ENCODE measurements around the gene GLB1L3.

Gene GLB1L3

DNA sequence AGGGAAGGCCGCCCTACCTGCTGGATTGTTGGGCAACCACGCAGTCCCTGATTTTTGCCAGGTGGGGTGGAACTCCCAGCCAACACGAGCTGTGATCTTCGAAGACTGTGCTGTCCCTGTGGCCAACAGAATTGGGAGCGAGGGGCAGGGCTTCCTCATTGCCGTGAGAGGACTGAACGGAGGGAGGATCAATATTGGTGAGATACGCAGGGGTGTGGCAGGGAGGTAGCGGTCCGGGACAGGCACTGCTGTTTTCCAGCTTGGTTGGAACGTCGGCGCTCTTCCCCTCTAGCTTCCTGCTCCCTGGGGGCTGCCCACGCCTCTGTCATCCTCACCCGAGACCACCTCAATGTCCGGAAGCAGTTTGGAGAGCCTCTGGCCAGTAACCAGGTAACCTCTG, 15.2 kb upstream of the GLB1L3 start:
- Histone ChIP-seq H3K27ac (ENCODE audit: extremely low read depth, low read depth, low read length) (no peak overlapping the region), H3K4me1 (ENCODE audit: control insufficient read depth, insufficient read depth, low read length) (no peaks in the 10 kb centered on the region), H3K36me3 (ENCODE audit: control insufficient read depth in 2 of 2, insufficient read depth in 1 of 2, low read length in 2 of 2) (peaks cover 0 to 73% of the 10 kb centered on the region in 2 experiments; a peak in 2 of 3 replicates), H3K9me3 (ENCODE audit: control insufficient read depth, insufficient read depth, low read depth, low read length) (no peaks in the 10 kb centered on the region), H3K4me3 (ENCODE audit: low read depth, low read length) (no peak overlapping the region)
- ChIA-PET POLR2A (interaction anchor here (1.7 kb wide), 1 partner anchor 12 kb away, joined by 4 read pairs; no protein-coding TSS in a partner anchor), CTCF (interaction anchor here (0.6 to 2.2 kb wide), 5 partner anchors 13 to 217 kb away, joined by 3 to 35 read pairs (median 3); partner anchors contain the start of gene GLB1L3)
- TF ChIP-seq ZNF610 (tag by site-specific recombination; IDR thresholded peaks at IDR 0.05; ENCODE audit: borderline replicate concordance) (no peak), ZNF529 (tag by site-specific recombination; IDR thresholded peaks at IDR 0.05; ENCODE audit: insufficient replicate concordance) (no peak), ZNF23 (tag by site-specific recombination; IDR thresholded peaks at IDR 0.05; ENCODE audit: borderline replicate concordance) (no peak), ZNF10 (tag by site-specific recombination; IDR thresholded peaks at IDR 0.05) (no peak)

DNA sequence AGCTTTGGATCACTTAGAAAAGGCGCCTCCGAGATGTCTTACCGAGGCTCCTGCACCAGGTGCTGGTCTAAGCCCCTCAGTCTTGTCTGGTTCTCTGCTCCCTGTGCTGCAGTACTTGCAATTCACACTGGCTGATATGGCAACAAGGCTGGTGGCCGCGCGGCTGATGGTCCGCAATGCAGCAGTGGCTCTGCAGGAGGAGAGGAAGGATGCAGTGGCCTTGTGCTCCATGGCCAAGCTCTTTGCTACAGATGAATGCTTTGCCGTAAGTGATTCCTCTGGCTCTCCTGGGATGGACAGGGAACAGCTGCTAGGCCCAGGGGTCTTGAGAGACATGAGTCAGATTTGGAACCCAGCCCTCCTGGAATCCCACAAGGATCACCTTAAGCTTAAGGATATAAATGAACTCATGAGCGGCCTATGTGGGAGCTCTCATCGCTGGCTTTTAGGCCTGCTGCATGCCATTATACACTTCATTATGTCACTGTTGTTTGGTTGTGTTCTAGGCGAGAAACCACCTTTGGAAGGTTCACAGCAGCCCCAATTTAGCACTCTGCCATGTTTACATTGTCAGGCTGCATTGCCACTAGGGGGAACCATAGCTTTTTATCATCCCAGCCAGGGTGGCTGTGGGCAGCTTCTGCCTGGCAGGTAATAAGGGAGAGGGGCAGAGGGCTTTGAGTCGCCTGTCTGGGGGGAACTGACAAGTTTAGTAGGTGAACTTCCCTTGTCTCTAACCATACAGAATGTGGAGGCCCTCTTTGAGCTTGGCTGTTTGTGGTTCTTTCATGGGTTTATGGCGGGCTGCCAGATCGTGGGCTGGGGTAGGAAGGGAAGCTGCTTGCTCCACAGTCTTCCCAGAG, 14.3 kb upstream of the GLB1L3 start:
- no peak for TF ChIP-seq ZNF747 (tag by site-specific recombination; IDR thresholded peaks at IDR 0.05)
- no peak for TF ChIP-seq ZNF184 (tag by site-specific recombination; IDR thresholded peaks at IDR 0.05)
- no peak for TF ChIP-seq SP7 (tag by site-specific recombination; IDR thresholded peaks at IDR 0.05)
- no peak for TF ChIP-seq IKZF3 (tag by site-specific recombination; IDR thresholded peaks at IDR 0.05)
- TF ChIP-seq ZNF548 (tag by site-specific recombination; IDR thresholded peaks at IDR 0.05) = no peak
- no peak for TF ChIP-seq ZBTB17 (tag by site-specific recombination; IDR thresholded peaks at IDR 0.05)
- TF ChIP-seq, protein P1, sequence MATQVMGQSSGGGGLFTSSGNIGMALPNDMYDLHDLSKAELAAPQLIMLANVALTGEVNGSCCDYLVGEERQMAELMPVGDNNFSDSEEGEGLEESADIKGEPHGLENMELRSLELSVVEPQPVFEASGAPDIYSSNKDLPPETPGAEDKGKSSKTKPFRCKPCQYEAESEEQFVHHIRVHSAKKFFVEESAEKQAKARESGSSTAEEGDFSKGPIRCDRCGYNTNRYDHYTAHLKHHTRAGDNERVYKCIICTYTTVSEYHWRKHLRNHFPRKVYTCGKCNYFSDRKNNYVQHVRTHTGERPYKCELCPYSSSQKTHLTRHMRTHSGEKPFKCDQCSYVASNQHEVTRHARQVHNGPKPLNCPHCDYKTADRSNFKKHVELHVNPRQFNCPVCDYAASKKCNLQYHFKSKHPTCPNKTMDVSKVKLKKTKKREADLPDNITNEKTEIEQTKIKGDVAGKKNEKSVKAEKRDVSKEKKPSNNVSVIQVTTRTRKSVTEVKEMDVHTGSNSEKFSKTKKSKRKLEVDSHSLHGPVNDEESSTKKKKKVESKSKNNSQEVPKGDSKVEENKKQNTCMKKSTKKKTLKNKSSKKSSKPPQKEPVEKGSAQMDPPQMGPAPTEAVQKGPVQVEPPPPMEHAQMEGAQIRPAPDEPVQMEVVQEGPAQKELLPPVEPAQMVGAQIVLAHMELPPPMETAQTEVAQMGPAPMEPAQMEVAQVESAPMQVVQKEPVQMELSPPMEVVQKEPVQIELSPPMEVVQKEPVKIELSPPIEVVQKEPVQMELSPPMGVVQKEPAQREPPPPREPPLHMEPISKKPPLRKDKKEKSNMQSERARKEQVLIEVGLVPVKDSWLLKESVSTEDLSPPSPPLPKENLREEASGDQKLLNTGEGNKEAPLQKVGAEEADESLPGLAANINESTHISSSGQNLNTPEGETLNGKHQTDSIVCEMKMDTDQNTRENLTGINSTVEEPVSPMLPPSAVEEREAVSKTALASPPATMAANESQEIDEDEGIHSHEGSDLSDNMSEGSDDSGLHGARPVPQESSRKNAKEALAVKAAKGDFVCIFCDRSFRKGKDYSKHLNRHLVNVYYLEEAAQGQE (tag by site-specific recombination; IDR thresholded peaks at IDR 0.05) = no peak
- no peak for TF ChIP-seq ZNF266 (tag by site-specific recombination; IDR thresholded peaks at IDR 0.05; ENCODE audit: low read depth)
- TF ChIP-seq ZNF354C (tag by site-specific recombination; IDR thresholded peaks at IDR 0.05; ENCODE audit: borderline replicate concordance, low read depth) = no peak
- TF ChIP-seq ZNF544 (tag by site-specific recombination; IDR thresholded peaks at IDR 0.05) = no peak
- no peak for TF ChIP-seq ZNF473 (tag by site-specific recombination; IDR thresholded peaks at IDR 0.05)
- no peak for TF ChIP-seq ZNF112 (tag by site-specific recombination; IDR thresholded peaks at IDR 0.05)
- TF ChIP-seq, protein P2, sequence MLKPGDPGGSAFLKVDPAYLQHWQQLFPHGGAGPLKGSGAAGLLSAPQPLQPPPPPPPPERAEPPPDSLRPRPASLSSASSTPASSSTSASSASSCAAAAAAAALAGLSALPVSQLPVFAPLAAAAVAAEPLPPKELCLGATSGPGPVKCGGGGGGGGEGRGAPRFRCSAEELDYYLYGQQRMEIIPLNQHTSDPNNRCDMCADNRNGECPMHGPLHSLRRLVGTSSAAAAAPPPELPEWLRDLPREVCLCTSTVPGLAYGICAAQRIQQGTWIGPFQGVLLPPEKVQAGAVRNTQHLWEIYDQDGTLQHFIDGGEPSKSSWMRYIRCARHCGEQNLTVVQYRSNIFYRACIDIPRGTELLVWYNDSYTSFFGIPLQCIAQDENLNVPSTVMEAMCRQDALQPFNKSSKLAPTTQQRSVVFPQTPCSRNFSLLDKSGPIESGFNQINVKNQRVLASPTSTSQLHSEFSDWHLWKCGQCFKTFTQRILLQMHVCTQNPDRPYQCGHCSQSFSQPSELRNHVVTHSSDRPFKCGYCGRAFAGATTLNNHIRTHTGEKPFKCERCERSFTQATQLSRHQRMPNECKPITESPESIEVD (tag by site-specific recombination; IDR thresholded peaks at IDR 0.05) = no peak
- ChIA-PET CTCF (interaction anchor here (0.5 to 2.2 kb wide), 14 partner anchors 8 to 216 kb away, joined by 3 to 35 read pairs (median 3); partner anchors contain the start of genes ACAD8, GLB1L3, THYN1 and VPS26B), POLR2A (interaction anchor here (1.7 to 1.8 kb wide), 2 partner anchors 11 to 14 kb away, joined by 4 to 7 read pairs; partner anchors contain the start of gene GLB1L3)
- Histone ChIP-seq H3K27ac (ENCODE audit: extremely low read depth, low read depth, low read length) (no peak overlapping the region), H3K9me3 (ENCODE audit: control insufficient read depth, insufficient read depth, low read depth, low read length) (no peaks in the 10 kb centered on the region), H3K4me1 (ENCODE audit: control insufficient read depth, insufficient read depth, low read length) (no peaks in the 10 kb centered on the region), H3K36me3 (ENCODE audit: control insufficient read depth in 2 of 2, insufficient read depth in 1 of 2, low read length in 2 of 2) (peaks cover 0 to 67% of the 10 kb centered on the region in 2 experiments; a peak in 2 of 3 replicates), H3K4me3 (ENCODE audit: low read depth, low read length) (no peak overlapping the region)
